Globus pallidus (tissue), 1 donor: ENCODE measurements around the gene OR5H2.
"Not testable (repeated sequence)": the region's sequence is repeated elsewhere in the genome, so short reads cannot be mapped to it uniquely, and the experiment has no call there.

Experiments
- DNase-seq: peaks from one replicate; pipeline ENCODE4 v3.0.0-alpha.2; 2015; ENCODE audit warnings: low spot score

Gene OR5H2

DNA sequence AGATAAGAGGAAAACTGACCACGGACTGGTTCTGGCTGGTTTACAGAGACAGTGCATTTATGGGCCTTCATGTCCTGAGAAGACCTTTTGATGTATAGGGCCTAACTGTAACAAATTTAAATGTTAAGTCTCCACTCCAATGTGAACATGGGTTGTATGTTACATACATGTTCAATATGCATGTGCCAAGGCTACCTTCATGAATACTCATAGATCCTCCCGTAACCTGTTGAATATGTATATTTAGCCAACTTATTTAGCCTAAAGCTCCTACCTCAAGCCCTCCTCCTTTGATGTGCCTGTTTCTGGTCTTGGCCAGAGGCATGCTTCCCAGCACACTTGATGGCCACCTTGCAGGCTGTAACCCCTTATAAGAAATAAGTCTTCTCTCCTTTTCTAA is at the start of gene OR5H2:
TSS of gene OR5H2 (plus strand) at position 301 of the 400 bp plus-strand sequence. CDS start 398 bp downstream, outside the sequence.
- DNase-seq = no peak

DNA sequence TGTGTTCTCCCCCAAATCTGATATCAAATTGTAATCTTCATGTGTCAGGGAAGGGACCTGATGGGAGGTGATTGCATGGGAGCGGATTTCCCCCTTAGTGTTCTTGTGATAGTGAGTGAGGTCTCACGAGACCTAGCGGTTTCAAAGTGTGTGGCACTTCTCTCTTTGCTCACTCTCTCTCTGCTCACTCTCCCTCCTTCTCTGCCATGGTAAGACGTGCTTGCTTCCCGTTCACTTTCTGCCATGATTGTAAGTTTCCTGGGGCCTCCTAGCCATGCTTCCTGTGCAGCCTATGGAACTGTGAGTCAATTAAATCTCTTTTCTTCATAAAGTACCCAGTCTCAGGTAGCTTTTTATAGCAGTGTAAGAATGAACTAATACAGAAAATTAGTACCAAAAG is 48.8 kb upstream of the OR5H2 start:
- DNase-seq = no peak

- no peak for DNase-seq
These were observed 42.2 kb upstream of the OR5H2 start for GRCh38 chr3:98240131-98240530.

DNA sequence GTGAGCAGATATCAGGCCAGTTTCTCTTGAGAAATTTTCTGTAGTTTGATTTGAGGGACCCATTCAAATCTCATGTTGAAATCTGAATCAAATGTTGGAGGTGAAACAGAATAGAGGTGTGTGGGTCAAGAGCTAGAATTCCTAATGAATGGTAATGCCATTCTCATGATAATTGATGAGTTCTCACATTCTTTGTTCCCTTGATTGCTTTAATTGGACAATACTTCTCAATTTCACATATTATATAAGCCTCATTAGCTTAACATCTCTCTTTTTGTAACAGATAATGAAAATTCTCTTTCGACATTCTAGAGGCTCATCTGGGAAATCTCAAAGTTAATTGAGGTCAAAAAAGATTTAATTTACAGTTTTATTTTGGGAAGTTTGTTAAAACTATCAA is 40.1 kb upstream of the OR5H2 start:
- no peak for DNase-seq

DNA sequence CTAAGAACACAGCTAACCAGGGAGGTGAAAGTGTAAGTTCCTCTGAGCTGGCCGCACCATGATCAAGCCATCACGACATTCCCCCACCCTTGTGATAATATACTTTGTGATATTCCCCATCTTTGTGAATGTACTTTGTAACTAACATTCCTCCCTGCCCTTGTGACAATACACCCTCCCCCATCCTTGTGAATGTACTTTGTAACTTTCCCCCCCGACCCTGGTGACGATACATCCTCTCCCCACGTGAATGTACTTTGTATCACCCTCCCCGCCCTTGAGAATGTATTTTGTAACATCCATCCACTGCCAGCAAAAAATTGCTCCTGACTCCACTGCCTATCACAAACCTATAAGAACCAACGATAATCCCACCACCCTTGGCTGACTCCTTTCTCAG is 38.5 kb upstream of the OR5H2 start:
- DNase-seq = no peak

DNA sequence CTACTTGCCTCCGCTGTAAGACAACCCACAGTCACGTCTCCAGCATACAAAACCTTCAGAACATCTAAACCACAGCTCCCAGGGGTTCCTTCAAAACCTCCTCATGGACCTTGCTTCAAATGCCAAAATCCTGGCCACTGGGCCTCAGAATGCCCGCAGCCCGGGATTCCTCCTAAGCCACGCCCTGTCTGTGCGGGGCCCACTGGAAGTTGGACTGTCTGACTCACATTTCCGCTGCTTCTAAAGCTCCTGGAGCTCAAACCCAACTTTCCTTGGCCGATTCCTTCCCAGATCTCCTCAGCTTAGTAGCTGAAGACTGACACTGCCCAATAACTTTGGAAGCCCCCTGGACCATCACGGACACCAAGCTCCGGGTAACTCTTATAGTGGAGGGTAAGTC is 36.2 kb upstream of the OR5H2 start:
- no peak for DNase-seq

GRCh38 chr3:98256026-98256425 is 26.3 kb upstream of the OR5H2 start:
- not testable (repeated sequence) for DNase-seq

- no peak for DNase-seq
These were observed 22.6 kb upstream of the OR5H2 start for GRCh38 chr3:98259707-98260106.

DNA sequence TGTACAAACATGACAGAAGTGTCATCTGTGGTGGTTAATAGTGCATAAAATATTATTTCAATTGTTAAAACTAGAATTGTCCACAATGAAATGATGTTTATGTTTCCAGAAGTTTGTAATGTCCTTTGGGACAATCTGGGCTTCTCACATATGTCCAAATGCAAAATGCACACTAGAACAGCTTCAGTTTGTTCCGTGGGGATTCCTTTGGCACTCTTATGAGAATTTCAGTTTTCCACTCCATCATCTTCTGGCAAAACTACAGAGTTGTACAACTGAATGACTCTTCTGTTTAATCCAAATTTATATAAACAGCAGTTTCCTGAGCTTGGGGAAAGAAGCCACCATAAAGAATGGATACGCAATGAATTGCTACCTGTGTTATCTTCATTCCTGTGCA is 20.3 kb upstream of the OR5H2 start:
- DNase-seq = no peak

- DNase-seq = no peak
These were observed 18.4 kb upstream of the OR5H2 start, which contains the start of gene OR5H6 for GRCh38 chr3:98263944-98264343. OR5H6 (plus strand) TSS chr3:98264244; CDS start chr3:98264333, 89 bp downstream.

GRCh38 chr3:98269846-98270245 is 12.5 kb upstream of the OR5H2 start:
- DNase-seq = no peak

- no peak for DNase-seq
These were observed 10.2 kb upstream of the OR5H2 start for GRCh38 chr3:98272126-98272525.

- no peak for DNase-seq
These were observed 7.4 kb upstream of the OR5H2 start for GRCh38 chr3:98274914-98275313.

- no peak for DNase-seq
These were observed 8.6 kb downstream of the OR5H2 start for GRCh38 chr3:98290916-98291315.

DNA sequence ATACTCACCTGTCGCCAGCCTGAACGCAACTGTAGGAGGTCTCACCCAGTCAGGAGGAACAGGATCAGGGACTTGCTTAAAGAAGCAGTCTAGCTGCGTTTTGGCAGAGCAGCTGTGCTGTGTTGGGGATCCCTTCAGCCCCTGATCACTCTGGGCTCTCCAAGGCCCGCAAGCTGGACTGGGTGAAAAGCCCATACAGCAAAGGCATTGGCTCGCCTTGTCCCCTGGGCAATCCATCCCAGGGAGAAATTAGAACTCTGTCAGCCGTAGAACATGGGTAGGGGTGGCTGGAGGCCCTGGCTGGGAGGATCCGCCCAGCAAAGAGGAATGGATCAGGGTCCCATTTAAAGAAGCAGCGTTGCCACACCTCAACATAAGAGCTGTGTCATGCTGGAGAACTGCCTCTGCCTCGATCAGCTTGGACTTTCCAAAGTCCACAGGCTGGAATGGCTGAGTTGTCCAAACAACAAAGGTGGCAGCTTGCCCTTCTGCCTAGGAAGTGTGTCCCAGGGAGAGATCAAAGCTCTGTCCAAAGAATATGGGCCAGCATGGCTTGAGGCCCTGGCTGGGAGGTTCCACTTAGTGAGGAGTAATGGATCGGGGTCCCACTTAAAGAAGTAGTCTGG is 9.1 kb downstream of the OR5H2 start:
- DNase-seq = no peak

- no peak for DNase-seq
These were observed 39.8 kb downstream of the OR5H2 start for GRCh38 chr3:98322101-98322500.

DNA sequence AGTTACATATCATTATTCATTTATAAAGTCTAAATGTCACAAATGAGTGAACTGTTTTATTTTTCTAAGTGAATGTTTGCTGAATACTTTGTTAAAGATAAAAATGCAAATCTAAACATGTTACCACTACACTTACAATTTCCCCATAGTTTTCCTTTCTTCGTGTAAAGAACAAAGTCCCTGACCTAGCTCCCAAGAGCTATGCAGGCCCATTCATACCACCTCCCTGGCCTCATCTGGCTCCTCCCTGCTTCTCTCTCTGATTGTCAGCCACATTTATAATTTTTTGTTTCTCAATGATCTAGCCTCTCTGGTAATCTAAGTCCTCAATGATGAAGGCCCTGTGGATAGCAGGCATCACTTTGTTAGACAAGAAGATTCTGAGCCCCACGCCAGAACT is 40.4 kb downstream of the OR5H2 start:
- DNase-seq = no peak

DNA sequence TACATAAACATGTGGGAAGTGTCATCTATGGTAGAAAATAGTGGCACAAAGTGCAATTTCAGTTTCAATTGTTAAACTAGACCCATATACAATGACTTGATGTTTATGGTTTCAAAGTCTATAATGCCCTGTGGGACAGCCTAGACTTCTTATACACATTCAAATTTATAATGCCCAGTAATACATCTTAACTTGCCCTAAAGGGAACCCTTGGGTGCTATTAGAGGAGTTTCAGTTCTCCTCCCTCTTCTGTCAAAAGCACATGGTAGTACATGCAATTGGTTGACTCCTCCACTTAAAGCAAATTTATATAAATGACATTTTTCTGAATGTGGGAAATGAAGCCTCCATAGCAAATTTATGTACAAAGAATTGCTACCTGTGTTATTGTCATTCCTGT is 41.1 kb downstream of the OR5H2 start:
- no peak for DNase-seq

- DNase-seq = no peak
These were observed 42.8 kb downstream of the OR5H2 start for GRCh38 chr3:98325055-98325454.

- DNase-seq = no peak
These were observed 44.0 kb downstream of the OR5H2 start for GRCh38 chr3:98326105-98326893.

GRCh38 chr3:98326945-98327344 is 44.6 kb downstream of the OR5H2 start:
- DNase-seq = no peak

DNA sequence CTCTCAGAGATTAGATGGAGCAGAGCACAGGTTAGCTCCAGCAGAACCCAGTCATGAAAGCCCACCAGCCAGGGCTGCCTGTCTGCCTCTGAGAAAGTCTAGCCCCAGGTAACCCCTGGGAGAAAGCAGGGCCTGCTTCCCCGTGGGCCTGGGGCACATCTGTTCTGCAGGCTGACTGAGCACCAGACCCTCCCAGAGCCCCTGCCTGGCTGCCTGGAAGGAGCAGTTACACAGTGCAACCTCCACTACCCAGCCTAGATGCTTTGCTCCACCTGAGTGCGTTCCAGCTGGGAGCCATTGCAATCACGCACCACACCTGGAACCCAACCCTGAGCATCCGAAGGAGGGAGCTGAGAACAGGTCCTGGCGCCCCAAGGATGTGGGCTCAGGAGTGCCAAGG is 46.6 kb downstream of the OR5H2 start:
- no peak for DNase-seq

GRCh38 chr3:98329392-98330124 is 47.3 kb downstream of the OR5H2 start:
- DNase-seq = peak; percentile 68
